ENCODE results near the gene FEM1C.

Gene FEM1C

GRCh38 chr5:115553082-115553481, 8.5 kb upstream of the FEM1C start:
- no peaks in the 10 kb centered on the region for H3K79me2 ChIP-seq (ENCODE audit: low read length)
- no peak overlapping the region for H3K9ac ChIP-seq (ENCODE audit: low read length)
- H2AFZ ChIP-seq (ENCODE audit: low read depth, low read length): no peak overlapping the region
- H3K27me3 ChIP-seq (ENCODE audit: low read depth, low read length): no peaks in the 10 kb centered on the region
- H4K20me1 ChIP-seq (ENCODE audit: insufficient read depth, low read length): no peaks in the 10 kb centered on the region
- H3K36me3 ChIP-seq (replicated peaks; ENCODE audit: low read depth, low read length): no peaks in the 10 kb centered on the region
- peaks cover 38% of the 10 kb centered on the region for H3K4me1 ChIP-seq (ENCODE audit: low read length)
- TF ChIP-seq EZH2phosphoT487 (IDR thresholded peaks at IDR 0.05; ENCODE audit: low read depth): no peak
- TF ChIP-seq CTCF (IDR thresholded peaks at IDR 0.05; ENCODE audit: low read depth, low read length): no peak
- no peak overlapping the region for H3K27ac ChIP-seq (ENCODE audit: low read length)
- no peak overlapping the region for H3K4me3 ChIP-seq (ENCODE audit: low read length)
- H3K4me2 ChIP-seq (ENCODE audit: low read length): no peak overlapping the region
- H3K9me3 ChIP-seq (ENCODE audit: insufficient read depth, low read length): no peaks in the 10 kb centered on the region

- Histone ChIP-seq H4K20me1 (ENCODE audit: insufficient read depth, low read length) (no peaks in the 10 kb centered on the region), H3K4me2 (ENCODE audit: low read length) (peak overlapping the region; percentile 21), H2AFZ (ENCODE audit: low read depth, low read length) (peak overlapping the region; percentile 42; the same call in 1 of the 2 replicates), H3K27ac (ENCODE audit: low read length) (no peak overlapping the region), H3K9me3 (ENCODE audit: insufficient read depth, low read length) (no peaks in the 10 kb centered on the region), H3K4me3 (ENCODE audit: low read length) (no peak overlapping the region), H3K27me3 (ENCODE audit: low read depth, low read length) (no peaks in the 10 kb centered on the region), H3K36me3 (replicated peaks; ENCODE audit: low read depth, low read length) (no peaks in the 10 kb centered on the region), H3K9ac (ENCODE audit: low read length) (no peak overlapping the region), H3K4me1 (ENCODE audit: low read length) (peaks cover 31% of the 10 kb centered on the region), H3K79me2 (ENCODE audit: low read length) (no peaks in the 10 kb centered on the region)
- TF ChIP-seq CTCF (IDR thresholded peaks at IDR 0.05; ENCODE audit: low read depth, low read length): no peak
- no peak for TF ChIP-seq EZH2phosphoT487 (IDR thresholded peaks at IDR 0.05; ENCODE audit: low read depth)
Observed at GRCh38 chr5:115551415-115551814, 6.8 kb upstream of the FEM1C start.

GRCh38 chr5:115549154-115549553, 4.6 kb upstream of the FEM1C start:
- Histone ChIP-seq H3K4me3 (ENCODE audit: low read length) (no peak overlapping the region), H3K9ac (ENCODE audit: low read length) (0 out of 2 replicates have a peak overlapping the region, but pooled peaks have one; percentile 4), H3K36me3 (replicated peaks; ENCODE audit: low read depth, low read length) (no peaks in the 10 kb centered on the region), H2AFZ (ENCODE audit: low read depth, low read length) (0 out of 2 replicates have a peak overlapping the region, but pooled peaks have one; percentile 63), H3K9me3 (ENCODE audit: insufficient read depth, low read length) (0 out of 2 replicates have a peak, but pooled peaks cover 8% of the 10 kb centered on the region), H4K20me1 (ENCODE audit: insufficient read depth, low read length) (no peaks in the 10 kb centered on the region), H3K27ac (ENCODE audit: low read length) (no peak overlapping the region), H3K4me2 (ENCODE audit: low read length) (peak overlapping the region; percentile 39), H3K79me2 (ENCODE audit: low read length) (peaks cover 4% of the 10 kb centered on the region), H3K4me1 (ENCODE audit: low read length) (peaks cover 33% of the 10 kb centered on the region), H3K27me3 (ENCODE audit: low read depth, low read length) (no peaks in the 10 kb centered on the region)
- TF ChIP-seq CTCF (IDR thresholded peaks at IDR 0.05; ENCODE audit: low read depth, low read length) (peak; percentile 79), EZH2phosphoT487 (IDR thresholded peaks at IDR 0.05; ENCODE audit: low read depth) (no peak)

GRCh38 chr5:115548683-115549082, 4.1 kb upstream of the FEM1C start:
- no peak overlapping the region for H3K4me3 ChIP-seq (ENCODE audit: low read length)
- H3K27ac ChIP-seq (ENCODE audit: low read length): no peak overlapping the region
- H2AFZ ChIP-seq (ENCODE audit: low read depth, low read length): no peak overlapping the region
- peaks cover 33% of the 10 kb centered on the region for H3K4me1 ChIP-seq (ENCODE audit: low read length)
- peaks cover 8% of the 10 kb centered on the region for H3K79me2 ChIP-seq (ENCODE audit: low read length)
- H3K9ac ChIP-seq (ENCODE audit: low read length): no peak overlapping the region
- no peak overlapping the region for H3K4me2 ChIP-seq (ENCODE audit: low read length)
- H4K20me1 ChIP-seq (ENCODE audit: insufficient read depth, low read length): peaks cover under 1% of the 10 kb centered on the region; the same call in 1 of the 2 replicates
- H3K27me3 ChIP-seq (ENCODE audit: low read depth, low read length): no peaks in the 10 kb centered on the region
- 0 out of 2 replicates have a peak, but pooled peaks cover 8% of the 10 kb centered on the region for H3K9me3 ChIP-seq (ENCODE audit: insufficient read depth, low read length)
- H3K36me3 ChIP-seq (replicated peaks; ENCODE audit: low read depth, low read length): no peaks in the 10 kb centered on the region
- no peak for TF ChIP-seq EZH2phosphoT487 (IDR thresholded peaks at IDR 0.05; ENCODE audit: low read depth)
- TF ChIP-seq CTCF (IDR thresholded peaks at IDR 0.05; ENCODE audit: low read depth, low read length): no peak

All from OCI-LY3 (cell line).